HFFc6 (cell line): ENCODE data around the gene SSUH2. TPM values are rescaled to one million over a fixed set of nuclear protein-coding genes. Genes with fewer than 3 reads are reported as not detected.

Source experiments
- DNase-seq: peaks from one replicate; pipeline ENCODE4 v3.0.0-alpha.2; 2018
- H3K27ac Mint-ChIP-seq: 2 replicates; pipeline ENCODE4 v1.8.0; 2020; ENCODE audit warnings: mild to moderate bottlenecking, mixed read lengths
- H3K27me3 Mint-ChIP-seq: 2 replicates; pipeline ENCODE4 v1.8.0; 2021; ENCODE audit warnings: mild to moderate bottlenecking, moderate library complexity, mixed read lengths; ENCODE audit not compliant: insufficient read depth
- H3K36me3 Mint-ChIP-seq: 2 replicates; pipeline ENCODE4 v1.8.0; 2021; ENCODE audit warnings: low read depth, mixed read lengths
- H3K4me1 Mint-ChIP-seq: 2 replicates; pipeline ENCODE4 v1.8.0; 2020; ENCODE audit warnings: low read depth, mixed read lengths
- H3K4me3 Mint-ChIP-seq: 2 replicates; pipeline ENCODE4 v1.8.0; 2020; ENCODE audit warnings: mild to moderate bottlenecking, moderate library complexity, mixed read lengths
- H3K9me3 Mint-ChIP-seq: 2 replicates; pipeline ENCODE4 v1.8.0; 2020; ENCODE audit warnings: mild to moderate bottlenecking, mixed read lengths
- CTCF ChIP-seq: fragments of 200-600 bp; sonication (generic); IDR thresholded peaks from 2 replicates; pipeline ENCODE4 v1.5.0; 2021; ENCODE audit warnings: antibody characterized with exemption, mild to moderate bottlenecking
- total RNA-seq, 6 experiments: library from RNA; stranded (reverse); fragmentation: NEBNext Ultra II Directional; extraction: Animal tissue kit (Norgen Biotek cat#: 25700); gene quantifications; 2 replicates in 1 of 6; 3 replicates in 5 of 6; pipeline ENCODE4 v1.2.3, GENCODE V29; 2021

SSUH2 gene
- total RNA-seq, 6 experiments from 2014 or later: 0.28 to 0.51 (median 0.37) TPM; not detected in 2

- peaks cover 10% of the 10 kb centered on the region for H3K27me3 Mint-ChIP-seq
- no peaks in the 10 kb centered on the region for H3K4me1 Mint-ChIP-seq
- DNase-seq: no peak
- H3K4me3 Mint-ChIP-seq: no peak overlapping the region
- no peaks in the 10 kb centered on the region for H3K9me3 Mint-ChIP-seq
- no peaks in the 10 kb centered on the region for H3K36me3 Mint-ChIP-seq
- TF ChIP-seq CTCF: no peak
- H3K27ac Mint-ChIP-seq: no peak overlapping the region
These were observed 44.1 kb downstream of the SSUH2 start for GRCh38 chr3:8600457-8600856.

GRCh38 chr3:8599146-8599545, 45.5 kb downstream of the SSUH2 start:
- no peak for TF ChIP-seq CTCF
- no peaks in the 10 kb centered on the region for H3K4me1 Mint-ChIP-seq
- no peak overlapping the region for H3K4me3 Mint-ChIP-seq
- no peak for DNase-seq
- no peaks in the 10 kb centered on the region for H3K36me3 Mint-ChIP-seq
- H3K27me3 Mint-ChIP-seq: peaks cover 10% of the 10 kb centered on the region
- H3K27ac Mint-ChIP-seq: no peak overlapping the region
- no peaks in the 10 kb centered on the region for H3K9me3 Mint-ChIP-seq

- Mint-ChIP-seq H3K27me3 (peaks cover 14% of the 10 kb centered on the region), H3K27ac (no peak overlapping the region), H3K36me3 (no peaks in the 10 kb centered on the region)
These were observed 47.3 kb downstream of the SSUH2 start for GRCh38 chr3:8597219-8597853.

GRCh38 chr3:8596321-8597218, 48.0 kb downstream of the SSUH2 start:
- Mint-ChIP-seq H3K4me1 (peaks cover 10% of the 10 kb centered on the region), H3K27ac (no peak overlapping the region), H3K9me3 (no peaks in the 10 kb centered on the region), H3K4me3 (no peak overlapping the region), H3K27me3 (peaks cover 14% of the 10 kb centered on the region), H3K36me3 (no peaks in the 10 kb centered on the region)
- DNase-seq: no peak
- TF ChIP-seq CTCF: no peak

More at GRCh38 chr3:8597219-8597853, 47.3 kb downstream of the SSUH2 start:
- Mint-ChIP-seq H3K4me3 (no peak overlapping the region), H3K4me1 (peaks cover 10% of the 10 kb centered on the region), H3K9me3 (no peaks in the 10 kb centered on the region)
- TF ChIP-seq CTCF: no peak
- DNase-seq: no peak

- H3K27me3 Mint-ChIP-seq: peaks cover 14% of the 10 kb centered on the region
- H3K4me3 Mint-ChIP-seq: no peak overlapping the region
- no peaks in the 10 kb centered on the region for H3K36me3 Mint-ChIP-seq
- H3K9me3 Mint-ChIP-seq: no peaks in the 10 kb centered on the region
- peaks cover 10% of the 10 kb centered on the region for H3K4me1 Mint-ChIP-seq
- no peak overlapping the region for H3K27ac Mint-ChIP-seq
- no peak for DNase-seq
- TF ChIP-seq CTCF: no peak
These were observed 48.9 kb downstream of the SSUH2 start for GRCh38 chr3:8595695-8596115.
